Parathyroid adenoma (tissue), 2 donors: ENCODE data around the gene STK24.

ENCODE experiments used
- H2AFZ ChIP-seq: fragments of 300-600 bp; sonication (generic); one replicate; pipeline ENCODE4 v1.7.0; 2017; ENCODE audit warnings: antibody characterized with exemption, mild to moderate bottlenecking
- H3K27ac ChIP-seq: fragments of 300-600 bp; sonication (generic); one replicate; pipeline ENCODE4 v1.7.0; 2017
- H3K27me3 ChIP-seq: fragments of 300-600 bp; sonication (generic); one replicate; pipeline ENCODE4 v1.7.0; 2017; ENCODE audit warnings: low read length; ENCODE audit not compliant: control insufficient read depth, insufficient read depth
- H3K36me3 ChIP-seq: fragments of 300-600 bp; sonication (generic); one replicate; pipeline ENCODE4 v1.7.0; 2017; ENCODE audit warnings: low read length; ENCODE audit not compliant: control insufficient read depth, insufficient read depth
- H3K4me1 ChIP-seq: fragments of 300-600 bp; sonication (generic); one replicate; pipeline ENCODE4 v1.7.0; 2017; ENCODE audit warnings: control low read depth
- H3K4me2 ChIP-seq: fragments of 300-600 bp; sonication (generic); one replicate; pipeline ENCODE4 v1.7.0; 2017; ENCODE audit warnings: low read length
- H3K4me3 ChIP-seq: fragments of 300-600 bp; sonication (generic); one replicate; pipeline ENCODE4 v1.7.0; 2017; ENCODE audit warnings: low read depth, low read length
- H3K79me2 ChIP-seq: fragments of 300-600 bp; sonication (generic); one replicate; pipeline ENCODE4 v1.7.0; 2017; ENCODE audit warnings: control low read depth
- H3K9ac ChIP-seq: fragments of 300-600 bp; sonication (generic); one replicate; pipeline ENCODE4 v1.7.0; 2017; ENCODE audit warnings: mild to moderate bottlenecking
- H3K9me3 ChIP-seq: fragments of 300-600 bp; sonication (generic); one replicate; pipeline ENCODE4 v1.7.0; 2017; ENCODE audit warnings: low read length; ENCODE audit not compliant: control insufficient read depth
- CTCF ChIP-seq: fragments of 300-600 bp; sonication (generic); IDR thresholded peaks from one replicate; pipeline ENCODE4 v1.7.0; 2017; ENCODE audit warnings: antibody characterized with exemption, mild to moderate bottlenecking
- donor health status: primary hyperparathyroidism.

Gene STK24

GRCh38 chr13:98522371-98522770 is 54.5 kb downstream of the STK24 start:
- Histone ChIP-seq H3K9me3 (no peaks in the 10 kb centered on the region), H3K27me3 (no peaks in the 10 kb centered on the region), H2AFZ (no peak overlapping the region), H3K4me3 (no peak overlapping the region), H3K4me2 (no peak overlapping the region), H3K4me1 (no peaks in the 10 kb centered on the region), H3K9ac (no peak overlapping the region), H3K36me3 (no peaks in the 10 kb centered on the region), H3K27ac (no peak overlapping the region), H3K79me2 (peaks cover 32% of the 10 kb centered on the region)
- TF ChIP-seq CTCF = no peak

- no peaks in the 10 kb centered on the region for H3K9me3 ChIP-seq
- no peaks in the 10 kb centered on the region for H3K4me1 ChIP-seq
- H3K4me3 ChIP-seq = no peak overlapping the region
- H3K36me3 ChIP-seq = no peaks in the 10 kb centered on the region
- no peak overlapping the region for H2AFZ ChIP-seq
- H3K27ac ChIP-seq = no peak overlapping the region
- H3K27me3 ChIP-seq = no peaks in the 10 kb centered on the region
- H3K9ac ChIP-seq = no peak overlapping the region
- H3K4me2 ChIP-seq = no peak overlapping the region
- TF ChIP-seq CTCF = no peak
- peaks cover 28% of the 10 kb centered on the region for H3K79me2 ChIP-seq
Observed at GRCh38 chr13:98521461-98522247, 55.3 kb downstream of the STK24 start.

GRCh38 chr13:98520674-98521449 is 56.0 kb downstream of the STK24 start:
- no peaks in the 10 kb centered on the region for H3K9me3 ChIP-seq
- peaks cover 31% of the 10 kb centered on the region for H3K79me2 ChIP-seq
- H3K27me3 ChIP-seq = no peaks in the 10 kb centered on the region
- H3K9ac ChIP-seq = no peak overlapping the region
- H3K27ac ChIP-seq = no peak overlapping the region
- H3K4me2 ChIP-seq = no peak overlapping the region
- no peaks in the 10 kb centered on the region for H3K36me3 ChIP-seq
- TF ChIP-seq CTCF = no peak
- H3K4me3 ChIP-seq = no peak overlapping the region
- no peaks in the 10 kb centered on the region for H3K4me1 ChIP-seq
- H2AFZ ChIP-seq = no peak overlapping the region

GRCh38 chr13:98519976-98520375 is 56.9 kb downstream of the STK24 start:
- no peak overlapping the region for H3K27ac ChIP-seq
- no peaks in the 10 kb centered on the region for H3K36me3 ChIP-seq
- H3K4me1 ChIP-seq = no peaks in the 10 kb centered on the region
- TF ChIP-seq CTCF = no peak
- no peak overlapping the region for H3K4me3 ChIP-seq
- H3K9ac ChIP-seq = no peak overlapping the region
- no peaks in the 10 kb centered on the region for H3K9me3 ChIP-seq
- no peaks in the 10 kb centered on the region for H3K27me3 ChIP-seq
- no peak overlapping the region for H2AFZ ChIP-seq
- no peak overlapping the region for H3K4me2 ChIP-seq
- peaks cover 22% of the 10 kb centered on the region for H3K79me2 ChIP-seq
